Mucosa of descending colon (tissue), 3 donors: Measurements from ENCODE around the gene TCAF1. TPM values are rescaled to one million over a fixed set of nuclear protein-coding genes. Genes with fewer than 3 reads are reported as not detected.
"Not testable (repeated sequence)": the region's sequence is repeated elsewhere in the genome, so short reads cannot be mapped to it uniquely, and the experiment has no call there.

Experiments used
- ATAC-seq: fragments of 200-7000 bp; cut with Tn5 transposase; one replicate; pipeline ENCODE4 v1.9.1; 2020; ENCODE audit warnings: mild to moderate bottlenecking, moderate library complexity
- DNase-seq, 3 donors: peaks; one replicate each; pipeline ENCODE4 v3.0.0-alpha.2; 2020
- H3K36me3 ChIP-seq: fragments of 200-600 bp; one replicate; pipeline ENCODE4 v1.8.0; 2021; ENCODE audit warnings: low read depth, mild to moderate bottlenecking
- H3K4me1 ChIP-seq: fragments of 200-600 bp; one replicate; pipeline ENCODE4 v1.8.0; 2021; ENCODE audit warnings: low read depth, mild to moderate bottlenecking
- H3K4me3 ChIP-seq: fragments of 200-600 bp; one replicate; pipeline ENCODE4 v1.8.0; 2021; ENCODE audit warnings: mild to moderate bottlenecking
- H3K9me3 ChIP-seq: fragments of 200-600 bp; one replicate; pipeline ENCODE4 v1.8.0; 2021; ENCODE audit warnings: mild to moderate bottlenecking
- CTCF ChIP-seq: fragments of 200-600 bp; IDR thresholded peaks from one replicate; pipeline ENCODE4 v1.8.0; 2022; ENCODE audit warnings: antibody characterized with exemption, mild to moderate bottlenecking
- intact Hi-C, 2 donors: fragments of 100-400 bp; cut with DNase I in 1 of 2; cut with micrococcal nuclease in 1 of 2; formaldehyde crosslinking; loops; one replicate each; pipeline versions ENCODE4 v1.11.0 to v1.11.1; 2022; cut with DNase I, micrococcal nuclease
- total RNA-seq, 3 donors: library from RNA; stranded (reverse); fragmentation: NEBNext Ultra II Directional in 2 of 3; extraction: Animal tissue kit (Norgen Biotek cat#: 25700) in 2 of 3; gene quantifications; one replicate each; pipeline versions ENCODE4 v1.2.1 to v1.2.4, GENCODE V29; 2021 to 2023
- donor health status: DM: no; HTN: no; CAD: no; lungs with moderate emphysema.
- donor health status: DM: no; HTN: no; CAD: no.
- donor health status: DM: no; HTN: yes; CAD: no.

TCAF1 gene
- total RNA-seq, 3 donors from 2014 or later = 36.2 to 56.0 (median 46.2) TPM

- peak in 2 of 3 donors; percentile 40 to 51 for DNase-seq
- Histone ChIP-seq H3K36me3 (no peaks in the 10 kb centered on the region), H3K4me1 (peaks cover 4% of the 10 kb centered on the region), H3K9me3 (no peaks in the 10 kb centered on the region), H3K4me3 (no peak overlapping the region)
- intact Hi-C loops = no loop called here
- peak; percentile 55 for ATAC-seq
- TF ChIP-seq CTCF = no peak
Observed at GRCh38 chr7:143882020-143882603, 19.9 kb downstream of the TCAF1 start.

- TF ChIP-seq CTCF = no peak
- intact Hi-C loops = no loop called here
- Histone ChIP-seq H3K4me1 (peaks cover 4% of the 10 kb centered on the region), H3K36me3 (no peaks in the 10 kb centered on the region), H3K9me3 (no peaks in the 10 kb centered on the region), H3K4me3 (no peak overlapping the region)
- ATAC-seq = no peak
- DNase-seq = no peak
Observed at GRCh38 chr7:143878884-143879283, 23.1 kb downstream of the TCAF1 start.

GRCh38 chr7:143877098-143877497, 24.9 kb downstream of the TCAF1 start:
- TF ChIP-seq CTCF = no peak
- Histone ChIP-seq H3K4me3 (no peak overlapping the region), H3K9me3 (no peaks in the 10 kb centered on the region), H3K36me3 (no peaks in the 10 kb centered on the region), H3K4me1 (no peaks in the 10 kb centered on the region)
- no peak for ATAC-seq
- intact Hi-C loops = no loop called here
- DNase-seq = no peak

GRCh38 chr7:143876218-143876617, 25.8 kb downstream of the TCAF1 start:
- intact Hi-C loops = no loop called here
- Histone ChIP-seq H3K36me3 (no peaks in the 10 kb centered on the region), H3K4me3 (no peak overlapping the region), H3K9me3 (no peaks in the 10 kb centered on the region), H3K4me1 (no peaks in the 10 kb centered on the region)
- DNase-seq (no peak), ATAC-seq (no peak)
- TF ChIP-seq CTCF = no peak

- H3K4me1 ChIP-seq, ATAC-seq, intact Hi-C loops, H3K4me3 ChIP-seq, H3K9me3 ChIP-seq, DNase-seq, H3K36me3 ChIP-seq: not testable (repeated sequence)
Observed at GRCh38 chr7:143873242-143873641, 28.7 kb downstream of the TCAF1 start.

GRCh38 chr7:143871534-143871933, 30.4 kb downstream of the TCAF1 start:
- H3K4me1 ChIP-seq, DNase-seq, H3K4me3 ChIP-seq, intact Hi-C loops, ATAC-seq, H3K9me3 ChIP-seq, H3K36me3 ChIP-seq: not testable (repeated sequence)

GRCh38 chr7:143857994-143858393, 44.0 kb downstream of the TCAF1 start:
- intact Hi-C loops, H3K4me3 ChIP-seq, H3K9me3 ChIP-seq, ATAC-seq, H3K4me1 ChIP-seq, DNase-seq, H3K36me3 ChIP-seq: not testable (repeated sequence)

GRCh38 chr7:143855443-143855842, 46.5 kb downstream of the TCAF1 start:
- H3K4me3 ChIP-seq, H3K36me3 ChIP-seq, ATAC-seq, DNase-seq, H3K9me3 ChIP-seq, intact Hi-C loops, H3K4me1 ChIP-seq: not testable (repeated sequence)
